Liver (tissue), 9 donors: ENCODE measurements around the gene MBP. TPM values are rescaled to one million over a fixed set of nuclear protein-coding genes. Genes with fewer than 3 reads are reported as not detected.

Experiments used
- DNase-seq: peaks from one replicate; pipeline ENCODE4 v3.0.0-alpha.2; 2017; ENCODE audit warnings: low spot score
- H3K27ac ChIP-seq, 2 donors: one replicate each; pipeline ENCODE4 v1.7.0; 2013; ENCODE audit warnings: inconsistent platforms in 2 of 2, low read length in 2 of 2, control low read depth in 1 of 2, low read depth in 1 of 2, mild to moderate bottlenecking in 1 of 2
- H3K27me3 ChIP-seq, 4 donors: one replicate each; pipeline versions ENCODE4 v1.6.1 to v1.7.0; 2013; ENCODE audit warnings: low read length in 3 of 4, inconsistent platforms in 1 of 4, mild to moderate bottlenecking in 1 of 4, moderate library complexity in 1 of 4; ENCODE audit not compliant: control insufficient read depth in 4 of 4, insufficient read depth in 4 of 4
- H3K36me3 ChIP-seq, 4 donors: one replicate each; pipeline versions ENCODE4 v1.6.1 to v1.7.0; 2013; ENCODE audit warnings: low read length in 3 of 4, mild to moderate bottlenecking in 3 of 4, low read depth in 1 of 4, moderate library complexity in 1 of 4; ENCODE audit not compliant: control insufficient read depth in 4 of 4, insufficient read depth in 3 of 4
- H3K4me1 ChIP-seq, 4 donors: one replicate each; pipeline versions ENCODE4 v1.6.1 to v1.7.0; 2013; ENCODE audit warnings: low read length in 3 of 4, mild to moderate bottlenecking in 3 of 4, moderate library complexity in 1 of 4; ENCODE audit not compliant: control insufficient read depth in 4 of 4, insufficient read depth in 4 of 4
- H3K4me3 ChIP-seq, 3 donors: one replicate each; pipeline versions ENCODE4 v1.6.1 to v1.7.0; 2013; ENCODE audit warnings: low read length in 3 of 3, control low read depth in 1 of 3, low read depth in 1 of 3, mild to moderate bottlenecking in 1 of 3
- H3K9ac ChIP-seq, 2 donors: one replicate each; pipeline ENCODE4 v1.7.0; 2013; ENCODE audit warnings: low read length in 2 of 2, mild to moderate bottlenecking in 2 of 2, moderate library complexity in 2 of 2, control low read depth in 1 of 2, low read depth in 1 of 2
- H3K9me3 ChIP-seq, 4 donors: one replicate each; pipeline versions ENCODE4 v1.6.1 to v1.7.0; 2013; ENCODE audit warnings: low read length in 3 of 4; ENCODE audit not compliant: control insufficient read depth in 4 of 4
- ATF3 ChIP-seq: IDR thresholded peaks from 2 replicates; pipeline ENCODE4 v1.6.1; 2016; ENCODE audit warnings: antibody characterized with exemption
- CTCF ChIP-seq: fragments of 150-350 bp; IDR thresholded peaks from 2 replicates; pipeline ENCODE4 v1.5.1; 2017; ENCODE audit warnings: improper control_type of control experiment, low read depth, low read length; ENCODE audit not compliant: missing input control
- EGR1 ChIP-seq, 2 donors: IDR thresholded peaks; 2 replicates each; pipeline ENCODE4 v1.6.1; 2016 to 2018; ENCODE audit warnings: antibody characterized with exemption in 2 of 2, low read depth in 2 of 2
- HNF4A ChIP-seq, 2 donors: conservative IDR thresholded peaks; 2 replicates each; pipeline ENCODE4 v1.6.1; 2016; ENCODE audit warnings: antibody characterized with exemption in 2 of 2, mild to moderate bottlenecking in 2 of 2
- HNF4G ChIP-seq: IDR thresholded peaks from 2 replicates; pipeline ENCODE4 v1.6.1; 2016; ENCODE audit warnings: antibody characterized with exemption
- MAX ChIP-seq: IDR thresholded peaks from 2 replicates; pipeline ENCODE4 v1.6.1; 2016; ENCODE audit warnings: antibody characterized with exemption
- NR2F2 ChIP-seq: IDR thresholded peaks from 2 replicates; pipeline ENCODE4 v1.6.1; 2016; ENCODE audit warnings: antibody characterized with exemption
- RAD21 ChIP-seq, 2 donors: IDR thresholded peaks; 2 replicates each; pipeline ENCODE4 v1.6.1; 2016; ENCODE audit warnings: antibody characterized with exemption in 2 of 2, mild to moderate bottlenecking in 2 of 2
- REST ChIP-seq: IDR thresholded peaks from 2 replicates; pipeline ENCODE4 v1.6.1; 2016; ENCODE audit warnings: antibody characterized with exemption, mild to moderate bottlenecking
- RXRA ChIP-seq, 2 donors: IDR thresholded peaks; 2 replicates each; pipeline ENCODE4 v1.6.1; 2017 to 2018; ENCODE audit warnings: antibody characterized with exemption in 2 of 2, mild to moderate bottlenecking in 1 of 2
- SP1 ChIP-seq: IDR thresholded peaks from 2 replicates; pipeline ENCODE4 v1.6.1; 2018; ENCODE audit warnings: antibody characterized with exemption, mild to moderate bottlenecking
- YY1 ChIP-seq: IDR thresholded peaks from 2 replicates; pipeline ENCODE4 v1.6.1; 2016; ENCODE audit warnings: antibody characterized with exemption, mild to moderate bottlenecking
- WGBS: extraction: QIAGEN DNeasy Blood & Tissue Kit; methylation state at CpG from one replicate; pipeline ENCODE4 v1.1.7; 2013; 5-methylcytosine and 5-hydroxymethylcytosine counted together
- polyA plus RNA-seq, 2 donors: library from polyadenylated mRNA; stranded (reverse) in 1 of 2; unstranded in 1 of 2; fragments of 200-250 nt in 1 of 2; fragments of >200 nt in 1 of 2; fragmentation: Nextera tagmentation in 1 of 2; extraction: Ambion mirVana in 1 of 2; gene quantifications; one replicate each; pipeline versions ENCODE4 v1.2.1 to v1.2.3, GENCODE V29; 2013 to 2015
- total RNA-seq, 2 donors: library from RNA; depleted of rRNA; stranded (reverse); fragments of >200 nt; gene quantifications; one replicate each; pipeline ENCODE4 v1.2.3, GENCODE V29; 2014
- TF ChIP-seq, protein P1 (sequence below): IDR thresholded peaks from 2 replicates; pipeline ENCODE4 v1.6.1; 2016; ENCODE audit warnings: antibody characterized with exemption
- donor health status: healthy.
- donor health status: healthy.
- donor health status: healthy.
- donor health status: healthy.
- donor health status: healthy.

Gene MBP
- total and polyA plus RNA-seq, 4 donors = 9.7 to 23.3 (median 17.7) TPM

GRCh38 chr18:76959605-76960004, 173.0 kb downstream of the MBP start:
- DNase-seq = no peak
- Histone ChIP-seq H3K27me3 (no peaks in the 10 kb centered on the region), H3K4me3 (no peak overlapping the region), H3K9me3 (no peaks in the 10 kb centered on the region), H3K4me1 (peaks cover 4 to 31% (median 28%) of the 10 kb centered on the region in 4 donors), H3K9ac (no peak overlapping the region), H3K27ac (no peak overlapping the region), H3K36me3 (peaks cover 2 to 7% (median 3%) of the 10 kb centered on the region in 4 donors)
- TF ChIP-seq HNF4A (conservative IDR thresholded peaks at IDR 0.05) (no peak), RAD21 (IDR thresholded peaks at IDR 0.05) (no peak), YY1 (no peak), SP1 (no peak), ATF3 (no peak), NR2F2 (no peak), MAX (no peak)
- TF ChIP-seq, protein P1, sequence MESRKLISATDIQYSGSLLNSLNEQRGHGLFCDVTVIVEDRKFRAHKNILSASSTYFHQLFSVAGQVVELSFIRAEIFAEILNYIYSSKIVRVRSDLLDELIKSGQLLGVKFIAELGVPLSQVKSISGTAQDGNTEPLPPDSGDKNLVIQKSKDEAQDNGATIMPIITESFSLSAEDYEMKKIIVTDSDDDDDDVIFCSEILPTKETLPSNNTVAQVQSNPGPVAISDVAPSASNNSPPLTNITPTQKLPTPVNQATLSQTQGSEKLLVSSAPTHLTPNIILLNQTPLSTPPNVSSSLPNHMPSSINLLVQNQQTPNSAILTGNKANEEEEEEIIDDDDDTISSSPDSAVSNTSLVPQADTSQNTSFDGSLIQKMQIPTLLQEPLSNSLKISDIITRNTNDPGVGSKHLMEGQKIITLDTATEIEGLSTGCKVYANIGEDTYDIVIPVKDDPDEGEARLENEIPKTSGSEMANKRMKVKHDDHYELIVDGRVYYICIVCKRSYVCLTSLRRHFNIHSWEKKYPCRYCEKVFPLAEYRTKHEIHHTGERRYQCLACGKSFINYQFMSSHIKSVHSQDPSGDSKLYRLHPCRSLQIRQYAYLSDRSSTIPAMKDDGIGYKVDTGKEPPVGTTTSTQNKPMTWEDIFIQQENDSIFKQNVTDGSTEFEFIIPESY = no peak
- WGBS = 95% methylated on average over 8 of the region's 8 CpGs

DNA sequence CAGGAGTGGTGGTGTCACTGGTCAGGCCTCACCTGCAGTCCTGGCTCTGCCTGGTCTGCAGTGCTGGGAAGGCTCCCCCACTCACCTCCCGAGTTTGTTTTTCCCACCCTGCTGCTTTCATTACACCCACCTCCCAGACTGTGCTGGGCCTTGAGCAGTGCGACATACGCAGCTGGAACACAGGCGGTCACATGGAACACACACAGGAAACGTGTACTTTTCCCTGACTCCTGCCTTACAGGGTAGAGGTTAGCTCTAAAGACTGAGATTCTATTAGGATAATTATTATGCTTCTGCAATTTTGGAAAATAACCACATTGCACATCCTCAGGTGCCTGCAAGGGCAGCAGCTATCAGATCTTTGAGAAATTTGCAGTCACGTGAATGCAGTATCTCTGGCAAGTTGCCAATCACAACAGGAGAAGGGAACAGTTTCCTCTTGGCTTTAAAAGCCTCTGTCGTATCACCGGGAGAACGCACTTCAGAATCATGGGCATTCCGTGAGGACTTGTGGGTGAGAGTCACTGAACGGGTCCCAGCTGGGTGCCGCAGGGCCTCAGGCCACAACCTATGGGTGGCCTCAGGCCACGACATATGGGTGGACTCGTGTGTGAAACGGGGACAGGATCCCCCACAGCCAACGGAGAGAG, 173.8 kb downstream of the MBP start:
- no peak for DNase-seq
- WGBS = 67% methylated on average over 16 of the region's 16 CpGs
- H3K27me3 ChIP-seq = no peaks in the 10 kb centered on the region
- no peak overlapping the region for H3K27ac ChIP-seq
- H3K36me3 ChIP-seq = peaks cover 2 to 7% (median 3%) of the 10 kb centered on the region in 4 donors
- H3K4me3 ChIP-seq = no peak overlapping the region
- H3K9ac ChIP-seq = no peak overlapping the region
- TF ChIP-seq ATF3 (no peak), CTCF (no peak), RXRA (IDR thresholded peaks at IDR 0.05) (no peak), HNF4G (no peak), NR2F2 (no peak), EGR1 (IDR thresholded peaks at IDR 0.05; ENCODE audit: low read depth in 2 of 2) (no peak), MAX (no peak), REST (no peak)
- peaks cover 4 to 39% (median 33%) of the 10 kb centered on the region in 4 donors for H3K4me1 ChIP-seq
- H3K9me3 ChIP-seq = no peaks in the 10 kb centered on the region
